Memory B cell (primary cell): ENCODE data around the gene NAE1.
"Not testable (repeated sequence)": the region's sequence is repeated elsewhere in the genome, so short reads cannot be mapped to it uniquely, and the experiment has no call there.

Source experiments
- ATAC-seq: fragments of 150-1000 bp; cut with Tn5 transposase; 2 replicates; pipeline ENCODE4 v1.10.0; 2021; ENCODE audit warnings: low read depth, mild to moderate bottlenecking, moderate library complexity
- DNase-seq, 2 donors: peaks; one replicate each; pipeline ENCODE4 v3.0.0; 2022; ENCODE audit warnings: low spot score in 2 of 2
- H3K27ac Mint-ChIP-seq: one replicate; pipeline ENCODE4 v1.8.0; 2022; ENCODE audit warnings: mild to moderate bottlenecking, moderate library complexity, mixed read lengths
- H3K27me3 Mint-ChIP-seq: one replicate; pipeline ENCODE4 v1.8.0; 2022; ENCODE audit warnings: mixed read lengths
- H3K36me3 Mint-ChIP-seq: one replicate; pipeline ENCODE4 v1.8.0; 2022; ENCODE audit warnings: mild to moderate bottlenecking, mixed read lengths
- H3K4me1 Mint-ChIP-seq: one replicate; pipeline ENCODE4 v1.8.0; 2022; ENCODE audit warnings: mixed read lengths
- H3K4me3 Mint-ChIP-seq: one replicate; pipeline ENCODE4 v1.8.0; 2022; ENCODE audit warnings: mild to moderate bottlenecking, moderate library complexity, mixed read lengths
- H3K9me3 Mint-ChIP-seq: one replicate; pipeline ENCODE4 v1.8.0; 2022; ENCODE audit warnings: mixed read lengths

NAE1 gene

GRCh38 chr16:66830422-66831404, at the start of gene NAE1:
Gene NAE1 (minus strand): TSS chr16:66830976. CDS start chr16:66830899, 77 bp downstream.
- Mint-ChIP-seq H3K4me1 (peaks cover 16% of the 10 kb centered on the region), H3K9me3 (no peaks in the 10 kb centered on the region), H3K27ac (peak within 1 kb of the TSS; percentile 47), H3K4me3 (peak within 1 kb of the TSS; percentile 69), H3K27me3 (peaks cover 5% of the 10 kb centered on the region), H3K36me3 (peaks cover 5% of the 10 kb centered on the region)
- ATAC-seq (peak; percentile 89), DNase-seq (peak; percentile 91 to 95)

- Mint-ChIP-seq H3K27me3 (peaks cover 1% of the 10 kb centered on the region), H3K27ac (no peak overlapping the region), H3K4me3 (no peak overlapping the region), H3K36me3 (no peaks in the 10 kb centered on the region), H3K4me1 (peaks cover 13% of the 10 kb centered on the region), H3K9me3 (peaks cover 2% of the 10 kb centered on the region)
- DNase-seq (no peak), ATAC-seq (no peak)
Measured at GRCh38 chr16:66878067-66878466, 47.3 kb upstream of the NAE1 start.

- H3K4me3 Mint-ChIP-seq, result peak overlapping the region; percentile 46
- H3K27me3 Mint-ChIP-seq, result peaks cover 1% of the 10 kb centered on the region
- peaks cover 11% of the 10 kb centered on the region for H3K4me1 Mint-ChIP-seq
- DNase-seq (no peak), ATAC-seq (no peak)
- H3K36me3 Mint-ChIP-seq, result no peaks in the 10 kb centered on the region
- H3K9me3 Mint-ChIP-seq, result peaks cover 2% of the 10 kb centered on the region
- no peak overlapping the region for H3K27ac Mint-ChIP-seq
Measured at GRCh38 chr16:66874079-66874775, 43.5 kb upstream of the NAE1 start.

- H3K4me3 Mint-ChIP-seq, result no peak overlapping the region
Measured at GRCh38 chr16:66873685-66874055, 42.9 kb upstream of the NAE1 start.

GRCh38 chr16:66872943-66873684, 42.3 kb upstream of the NAE1 start:
- peaks cover 1% of the 10 kb centered on the region for H3K27me3 Mint-ChIP-seq
- peak overlapping the region; percentile 83 for H3K4me3 Mint-ChIP-seq
- peak overlapping the region; percentile 49 for H3K27ac Mint-ChIP-seq
- ATAC-seq (peak; percentile 95), DNase-seq (peak; percentile 84 to 87)
- peaks cover 2% of the 10 kb centered on the region for H3K9me3 Mint-ChIP-seq
- H3K36me3 Mint-ChIP-seq, result no peaks in the 10 kb centered on the region
- peaks cover 11% of the 10 kb centered on the region for H3K4me1 Mint-ChIP-seq

More at GRCh38 chr16:66873685-66874055, 42.9 kb upstream of the NAE1 start:
- Mint-ChIP-seq H3K36me3 (no peaks in the 10 kb centered on the region), H3K27me3 (peaks cover 1% of the 10 kb centered on the region), H3K27ac (peak overlapping the region; percentile 49), H3K9me3 (peaks cover 2% of the 10 kb centered on the region), H3K4me1 (peaks cover 11% of the 10 kb centered on the region)
- no peak for ATAC-seq
- no peak for DNase-seq

GRCh38 chr16:66872559-66872942, 41.8 kb upstream of the NAE1 start:
- Mint-ChIP-seq H3K36me3 (no peaks in the 10 kb centered on the region), H3K4me3 (peak overlapping the region; percentile 83), H3K9me3 (peaks cover 2% of the 10 kb centered on the region), H3K27me3 (peaks cover 3% of the 10 kb centered on the region), H3K4me1 (peaks cover 13% of the 10 kb centered on the region), H3K27ac (no peak overlapping the region)
- no peak for DNase-seq
- no peak for ATAC-seq

GRCh38 chr16:66871840-66872239, 41.1 kb upstream of the NAE1 start:
- Mint-ChIP-seq H3K27me3 (peaks cover 3% of the 10 kb centered on the region), H3K27ac (no peak overlapping the region), H3K4me3 (no peak overlapping the region), H3K36me3 (no peaks in the 10 kb centered on the region), H3K9me3 (peaks cover 2% of the 10 kb centered on the region), H3K4me1 (peaks cover 13% of the 10 kb centered on the region)
- DNase-seq, result no peak
- ATAC-seq, result no peak

- not testable (repeated sequence) for H3K9me3 Mint-ChIP-seq, H3K27me3 Mint-ChIP-seq, H3K4me3 Mint-ChIP-seq, DNase-seq, H3K36me3 Mint-ChIP-seq, H3K27ac Mint-ChIP-seq, ATAC-seq
- peaks cover 13% of the 10 kb centered on the region for H3K4me1 Mint-ChIP-seq
Measured at GRCh38 chr16:66871363-66871762, 40.6 kb upstream of the NAE1 start.

- no peak for DNase-seq
- no peaks in the 10 kb centered on the region for H3K9me3 Mint-ChIP-seq
- ATAC-seq, result no peak
- peaks cover 13% of the 10 kb centered on the region for H3K4me1 Mint-ChIP-seq
- no peak overlapping the region for H3K4me3 Mint-ChIP-seq
- no peak overlapping the region for H3K27ac Mint-ChIP-seq
- H3K27me3 Mint-ChIP-seq, result peaks cover 4% of the 10 kb centered on the region
- H3K36me3 Mint-ChIP-seq, result no peaks in the 10 kb centered on the region
Measured at GRCh38 chr16:66869424-66869823, 38.6 kb upstream of the NAE1 start.

GRCh38 chr16:66863707-66864106, 32.9 kb upstream of the NAE1 start:
- Mint-ChIP-seq H3K4me1 (peaks cover 2% of the 10 kb centered on the region), H3K27me3 (peaks cover 5% of the 10 kb centered on the region), H3K9me3 (no peaks in the 10 kb centered on the region), H3K36me3 (no peaks in the 10 kb centered on the region), H3K27ac (no peak overlapping the region), H3K4me3 (no peak overlapping the region)
- ATAC-seq (no peak), DNase-seq (no peak)

GRCh38 chr16:66862023-66862520, 31.3 kb upstream of the NAE1 start:
- DNase-seq, result no peak
- Mint-ChIP-seq H3K36me3 (no peaks in the 10 kb centered on the region), H3K27me3 (peaks cover 3% of the 10 kb centered on the region), H3K4me1 (peaks cover 2% of the 10 kb centered on the region), H3K9me3 (no peaks in the 10 kb centered on the region), H3K4me3 (no peak overlapping the region), H3K27ac (no peak overlapping the region)
- no peak for ATAC-seq

GRCh38 chr16:66859397-66860068, 28.8 kb upstream of the NAE1 start:
- Mint-ChIP-seq H3K27ac (no peak overlapping the region), H3K4me1 (peaks cover 4% of the 10 kb centered on the region), H3K4me3 (no peak overlapping the region), H3K36me3 (no peaks in the 10 kb centered on the region), H3K9me3 (no peaks in the 10 kb centered on the region), H3K27me3 (peaks cover 2% of the 10 kb centered on the region)
- DNase-seq (no peak), ATAC-seq (no peak)

GRCh38 chr16:66858740-66859396, 28.1 kb upstream of the NAE1 start:
- no peaks in the 10 kb centered on the region for H3K9me3 Mint-ChIP-seq
- peaks cover 2% of the 10 kb centered on the region for H3K27me3 Mint-ChIP-seq
- H3K4me3 Mint-ChIP-seq, result no peak overlapping the region
- no peaks in the 10 kb centered on the region for H3K36me3 Mint-ChIP-seq
- DNase-seq (no peak), ATAC-seq (no peak)
- H3K4me1 Mint-ChIP-seq, result peaks cover 4% of the 10 kb centered on the region
- H3K27ac Mint-ChIP-seq, result no peak overlapping the region
